ENCODE results near the gene OR7C1.
"Not testable (repeated sequence)": the region's sequence is repeated elsewhere in the genome, so short reads cannot be mapped to it uniquely, and the experiment has no call there.

The OR7C1 gene

DNA sequence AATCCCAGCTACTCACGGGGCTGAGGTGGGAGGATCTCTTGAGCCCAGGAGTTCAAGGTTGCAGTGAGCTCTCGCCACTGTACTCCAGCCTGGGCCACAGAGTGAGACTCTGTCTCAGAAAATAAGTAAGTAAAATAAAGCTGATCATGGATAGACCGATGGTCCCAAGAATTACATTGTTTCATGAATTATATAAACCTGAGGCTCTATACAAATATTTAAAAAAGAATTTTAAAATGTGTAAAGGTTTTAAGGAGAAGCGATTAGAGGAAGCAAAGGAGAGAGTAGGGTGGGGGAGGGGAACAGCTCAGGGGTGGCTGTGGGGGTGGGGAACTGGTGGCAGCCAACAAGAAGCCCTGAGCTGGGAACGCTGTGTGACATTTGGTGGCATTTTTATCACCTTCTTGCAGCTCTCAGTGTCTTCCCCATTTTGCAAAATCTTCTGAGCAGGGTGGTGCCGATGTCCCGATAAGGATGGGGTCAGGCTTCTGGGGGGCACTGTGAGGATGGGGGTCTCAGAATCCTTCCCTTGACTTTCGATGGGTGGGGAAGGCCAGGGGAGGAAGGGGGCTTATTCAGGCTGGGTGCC, 51.5 kb downstream of the OR7C1 start:
- DNase-seq, result not testable (repeated sequence)

DNA sequence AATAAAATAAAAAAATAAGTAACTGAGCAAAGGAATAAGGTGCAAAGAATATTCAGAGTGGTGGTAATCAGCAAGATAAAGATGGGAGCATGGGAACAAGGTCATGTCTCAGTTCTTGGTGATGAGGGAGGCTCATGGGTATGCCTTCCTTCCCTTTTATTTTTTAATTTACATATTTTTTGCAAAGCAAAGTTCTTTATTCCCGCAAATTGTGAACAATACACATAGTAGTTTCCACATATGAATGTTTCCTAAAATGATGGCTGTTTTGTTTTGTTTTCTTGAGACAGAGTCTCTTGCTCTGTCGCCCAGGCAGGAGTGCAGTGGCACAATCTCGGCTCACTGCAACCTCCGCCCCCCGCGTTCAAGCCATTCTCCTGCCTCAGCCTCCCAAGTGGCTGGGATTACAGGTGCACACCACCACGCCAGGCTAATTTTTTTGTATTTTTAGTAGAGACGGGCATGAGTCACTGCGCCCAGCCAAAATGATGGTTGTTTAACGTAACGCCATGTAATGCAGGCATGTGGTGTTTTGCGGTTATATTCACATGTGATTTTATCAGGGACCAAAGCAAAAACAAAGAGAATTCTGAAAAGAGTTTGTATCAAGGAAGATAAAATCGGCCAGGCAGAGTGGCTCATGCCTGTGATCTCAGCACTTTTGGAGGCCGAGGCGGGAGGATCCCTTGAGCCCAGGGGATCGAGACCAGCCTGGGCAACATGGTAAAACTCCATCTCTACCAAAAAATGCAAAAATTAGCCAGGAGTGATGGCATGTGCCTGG, 52.2 kb downstream of the OR7C1 start:
- no peak for DNase-seq

DNA sequence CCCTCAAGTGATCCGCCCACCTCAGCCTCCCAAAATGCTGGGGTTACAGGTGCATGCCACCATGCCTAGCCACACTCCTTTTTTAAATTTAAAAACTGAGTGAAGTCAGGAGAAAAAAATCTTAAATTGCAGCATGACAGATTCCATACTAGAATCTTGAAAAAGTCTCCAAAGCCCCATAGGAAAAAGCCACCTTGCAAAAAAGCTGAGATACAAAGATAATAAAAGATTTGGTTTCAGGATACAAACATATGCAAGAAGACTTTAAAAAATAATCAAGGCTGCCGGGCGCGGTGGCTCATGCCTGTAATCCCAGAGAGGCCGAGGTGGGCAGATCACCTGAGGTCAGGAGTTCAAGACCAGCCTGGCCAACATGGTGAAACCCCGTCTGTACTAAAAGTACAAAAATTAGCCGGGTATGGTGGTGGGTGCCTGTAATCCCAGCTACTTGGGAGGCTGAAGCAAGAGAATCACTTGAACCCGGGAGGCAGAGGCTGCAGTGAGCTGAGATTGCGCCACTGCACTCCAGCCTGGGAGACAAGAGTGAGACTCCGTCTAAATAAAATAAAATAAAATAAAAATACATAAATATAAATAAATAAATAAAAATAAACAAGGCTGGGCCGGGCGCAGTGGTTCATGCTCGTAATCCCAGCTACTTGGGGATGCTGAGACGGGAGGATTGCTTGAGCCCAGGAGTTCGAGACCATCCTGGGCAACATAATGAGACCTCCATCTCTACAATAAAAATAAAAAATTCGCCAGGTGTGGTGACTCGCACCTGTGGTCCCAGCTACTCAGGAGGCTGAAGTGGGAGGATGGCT, 53.1 kb downstream of the OR7C1 start:
- not testable (repeated sequence) for DNase-seq

DNA sequence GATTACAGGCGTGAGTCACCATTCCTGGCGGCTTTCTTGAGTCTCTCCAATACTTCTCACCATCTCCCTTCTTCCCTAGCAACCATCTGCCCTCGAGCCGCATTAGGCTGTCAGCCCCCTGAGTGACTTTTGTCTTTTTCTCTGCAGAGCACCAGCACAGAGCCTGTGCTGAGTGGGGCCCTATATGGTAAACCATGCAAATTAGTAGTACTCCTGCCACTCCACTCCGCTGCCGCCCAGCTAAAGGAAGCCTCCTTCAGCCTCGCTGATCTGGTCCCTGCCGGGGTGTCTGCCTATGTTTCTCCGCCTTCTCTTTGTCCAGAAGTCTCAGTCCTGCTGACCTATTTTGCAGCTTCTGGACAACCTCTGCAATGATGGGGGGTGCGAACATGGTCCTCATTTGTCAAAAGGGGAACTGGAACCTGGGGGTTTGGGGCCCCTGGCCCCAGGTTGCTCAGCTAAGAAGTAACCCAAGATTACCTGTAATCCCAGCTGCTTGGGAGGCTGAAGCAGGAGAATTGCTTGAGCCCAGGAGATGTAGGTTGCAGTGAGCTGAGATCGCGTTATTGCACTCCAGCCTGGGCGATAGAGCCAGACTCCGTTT, 54.3 kb downstream of the OR7C1 start:
- not testable (repeated sequence) for DNase-seq

DNA sequence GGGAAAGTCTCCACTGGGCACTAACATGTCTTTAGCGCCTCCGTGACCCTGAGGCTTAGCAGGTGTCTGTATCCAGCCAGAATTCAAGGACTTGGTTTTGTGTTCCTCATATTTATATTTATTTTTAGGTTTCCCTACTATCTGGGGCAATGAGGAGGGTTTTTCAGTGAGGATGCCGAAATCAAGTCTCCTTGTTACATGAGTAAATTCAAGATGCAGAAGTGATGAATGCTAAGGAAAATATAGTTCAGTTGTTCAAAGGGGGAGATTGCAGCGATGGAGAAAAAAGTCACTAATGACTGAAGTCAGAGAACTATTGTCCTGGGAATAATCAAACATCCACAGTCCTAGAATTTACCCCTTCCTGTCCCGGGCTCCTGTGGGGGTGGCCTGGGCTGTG, 55.8 kb downstream of the OR7C1 start:
- no peak for DNase-seq

DNA sequence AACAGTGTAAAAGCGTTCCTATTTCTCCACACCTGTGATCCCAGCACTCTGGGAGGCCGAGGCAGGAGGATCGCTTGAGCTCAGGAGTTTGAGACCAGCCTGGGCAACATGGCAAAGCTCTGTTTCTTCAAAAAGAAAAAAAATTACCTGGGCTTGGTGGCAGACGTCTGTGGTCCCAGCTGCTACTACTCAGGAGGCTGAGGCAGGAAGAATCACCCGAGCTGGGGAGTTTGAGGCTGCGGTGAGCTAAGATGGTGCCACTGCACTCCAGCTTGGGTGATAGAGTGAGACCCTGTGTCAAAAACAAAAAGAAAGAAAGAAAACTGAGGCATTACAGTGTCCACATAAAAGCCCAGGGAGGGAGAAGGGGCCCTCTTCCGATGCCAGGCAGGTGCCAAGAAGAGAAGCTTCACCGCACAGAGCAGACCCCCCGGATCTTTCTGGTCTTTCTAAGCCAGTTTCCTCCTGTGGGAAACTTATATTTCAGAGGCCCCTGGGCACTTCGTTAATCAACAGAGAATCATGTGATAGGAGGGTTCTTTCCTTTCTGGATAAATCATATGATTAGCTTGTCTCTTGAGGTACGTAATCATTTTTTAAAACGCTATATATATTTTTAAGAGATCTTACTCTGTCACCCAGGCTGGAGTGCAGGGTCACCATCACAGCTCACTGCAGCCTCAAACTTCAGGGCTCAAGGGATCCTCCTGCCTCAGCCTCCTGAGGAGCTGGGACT, 56.7 kb downstream of the OR7C1 start, which contains the start of gene ADGRE2:
ADGRE2 (minus strand) TSS at position 451 of the 736 bp plus-strand sequence. CDS start 1,804 bp downstream, outside the sequence.
- not testable (repeated sequence) for DNase-seq

DNA sequence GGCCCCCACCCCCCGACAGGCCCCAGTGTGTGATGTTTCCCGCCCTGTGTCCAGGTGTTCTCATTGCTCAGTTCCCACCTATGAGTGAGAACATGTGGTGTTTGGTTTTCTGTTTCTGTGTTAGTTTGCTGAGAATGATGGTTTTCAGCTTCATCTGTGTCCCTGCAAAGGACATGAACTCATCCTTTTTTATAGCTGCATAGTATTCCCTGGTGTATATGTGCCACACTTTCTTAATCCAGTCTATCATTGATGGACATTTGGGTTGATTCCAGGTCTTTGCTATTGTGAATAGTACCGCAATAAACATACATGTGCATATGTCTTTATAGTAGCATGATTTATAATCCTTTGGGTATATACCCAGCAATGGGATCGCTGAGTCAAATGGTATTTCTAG, 57.3 kb downstream of the OR7C1 start:
- DNase-seq, result not testable (repeated sequence)

DNA sequence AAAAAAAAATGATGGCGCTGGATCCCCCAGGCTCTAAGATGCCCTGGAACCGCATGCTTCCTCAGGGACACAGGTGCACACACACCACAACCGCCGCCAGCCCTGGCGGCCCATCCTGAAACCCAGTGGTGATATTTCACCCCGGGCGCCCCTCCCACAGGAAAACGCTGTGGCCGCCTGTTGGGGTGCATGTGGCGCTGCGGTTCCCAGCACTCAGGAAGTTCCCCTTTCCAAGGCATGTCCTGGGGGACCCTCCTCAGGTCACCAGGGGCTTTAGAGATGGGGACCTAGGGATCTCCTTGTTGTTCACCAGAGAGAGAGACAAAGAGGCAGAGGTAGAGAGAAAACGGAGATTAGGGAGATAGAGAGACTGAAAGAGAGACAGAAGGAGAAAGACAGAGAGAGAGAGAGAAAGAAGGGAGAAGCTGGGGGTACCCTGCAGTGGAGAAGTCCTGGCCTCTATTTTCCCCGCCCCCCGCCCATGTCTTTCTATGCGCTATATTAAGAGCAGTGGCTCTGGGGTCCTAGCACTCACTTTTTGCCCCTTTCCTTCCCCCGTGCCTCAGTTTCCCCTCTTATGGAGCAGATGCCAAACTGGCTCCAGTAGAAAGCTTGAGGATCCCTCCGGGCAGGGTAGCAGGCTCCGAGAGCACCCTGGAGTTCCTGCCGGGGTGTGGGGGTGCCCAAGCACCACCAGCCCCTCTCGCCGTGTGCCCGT, 59.0 kb downstream of the OR7C1 start:
- DNase-seq, result no peak

DNA sequence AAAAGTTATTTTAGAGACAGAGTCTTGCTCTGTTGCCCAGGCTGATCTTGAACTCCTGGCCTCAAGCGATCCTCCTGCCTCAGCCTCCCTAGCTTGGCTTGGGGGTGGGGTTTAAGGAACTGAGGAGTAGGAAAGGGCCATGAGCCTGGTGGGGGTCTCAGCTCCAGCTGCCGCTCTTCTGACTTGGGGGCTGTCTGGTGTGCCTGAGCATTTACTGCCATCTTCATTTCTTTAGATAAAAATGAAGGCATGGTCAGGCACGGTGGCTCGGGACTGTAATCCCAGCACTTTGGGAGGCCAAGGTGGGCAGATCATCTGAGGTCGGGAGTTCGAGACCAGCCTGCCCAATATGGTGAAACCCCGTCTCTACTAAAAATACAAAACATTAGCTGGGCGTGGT, 59.7 kb downstream of the OR7C1 start:
- DNase-seq, result not testable (repeated sequence)

DNA sequence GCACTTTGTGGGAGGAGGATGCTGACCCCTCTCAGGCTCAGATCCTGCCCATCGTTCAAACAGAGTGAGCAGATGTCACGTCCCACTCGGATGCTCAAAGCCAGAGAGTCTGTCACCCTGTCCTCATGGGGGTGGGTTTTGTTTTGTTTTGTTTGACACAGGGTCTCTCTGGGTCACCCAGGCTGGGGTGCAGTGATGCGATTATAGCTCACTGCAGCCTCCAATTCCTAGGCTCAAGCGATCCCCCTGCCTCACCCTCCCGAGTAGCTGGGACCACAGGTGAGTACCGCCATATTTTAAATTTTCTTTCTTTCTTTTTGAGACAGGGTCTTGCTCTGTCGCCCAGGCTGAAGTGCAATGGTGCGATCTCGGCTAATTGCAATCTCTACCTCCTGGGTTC, 60.6 kb downstream of the OR7C1 start:
- DNase-seq, result no peak

DNA sequence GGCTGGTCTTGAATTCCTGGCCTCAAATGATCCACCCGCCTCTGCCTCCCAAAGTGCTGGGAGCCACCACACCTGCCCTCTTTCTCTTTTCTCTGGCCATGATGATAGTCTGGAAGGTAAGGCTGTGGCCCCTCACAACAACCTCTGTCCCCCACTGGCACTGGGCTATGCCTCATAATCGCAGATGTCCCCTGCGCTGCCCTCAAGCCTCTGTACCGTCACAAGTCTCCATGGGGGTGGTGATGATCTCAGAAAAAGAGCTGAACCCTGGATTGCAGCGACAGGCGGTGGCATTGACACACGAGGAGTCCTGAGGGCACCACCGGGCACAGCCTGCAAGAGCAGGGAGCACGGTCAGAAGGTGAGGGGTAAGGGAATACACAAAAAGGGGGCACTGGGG, 61.3 kb downstream of the OR7C1 start:
- not testable (repeated sequence) for DNase-seq

DNA sequence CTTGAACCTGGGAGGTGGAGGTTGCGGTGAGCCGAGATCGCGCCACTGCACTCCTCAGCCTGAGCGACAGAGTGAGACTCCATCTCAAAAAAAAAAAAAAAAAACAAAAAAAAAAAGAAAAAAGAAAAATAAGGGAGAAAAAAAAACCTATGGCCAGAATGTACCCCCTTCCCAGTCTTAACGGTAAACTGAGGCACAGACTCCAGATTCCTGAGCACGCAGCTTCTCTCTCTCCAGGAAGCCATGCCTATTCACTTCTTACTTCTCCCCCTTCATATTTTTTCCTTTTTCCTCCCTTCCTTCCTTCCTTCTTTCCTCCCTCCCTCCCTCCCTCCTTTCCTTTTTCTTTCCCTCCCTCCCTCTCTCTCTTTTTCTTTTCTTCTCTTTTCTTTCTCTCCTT, 62.0 kb downstream of the OR7C1 start:
- DNase-seq, result no peak

DNA sequence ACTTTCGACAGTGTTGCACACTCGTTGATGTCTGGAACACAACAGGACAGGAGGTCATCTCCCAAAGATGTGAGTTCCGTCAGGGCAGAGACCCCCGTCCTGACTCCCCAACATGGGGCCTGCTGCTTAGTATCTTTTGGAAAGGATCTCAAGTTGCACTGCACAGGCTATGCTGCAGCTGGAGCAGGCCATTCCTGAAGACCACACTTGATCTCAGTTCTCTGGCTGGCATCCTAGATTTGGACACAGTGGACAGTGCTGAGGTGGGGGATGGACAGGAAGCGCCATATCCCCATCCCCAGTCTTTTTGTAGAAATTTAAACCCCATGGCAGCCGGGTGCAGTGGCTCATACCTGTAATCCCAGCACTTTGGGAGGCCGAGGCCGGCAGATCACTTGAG, 62.5 kb downstream of the OR7C1 start:
- DNase-seq, result no peak

DNA sequence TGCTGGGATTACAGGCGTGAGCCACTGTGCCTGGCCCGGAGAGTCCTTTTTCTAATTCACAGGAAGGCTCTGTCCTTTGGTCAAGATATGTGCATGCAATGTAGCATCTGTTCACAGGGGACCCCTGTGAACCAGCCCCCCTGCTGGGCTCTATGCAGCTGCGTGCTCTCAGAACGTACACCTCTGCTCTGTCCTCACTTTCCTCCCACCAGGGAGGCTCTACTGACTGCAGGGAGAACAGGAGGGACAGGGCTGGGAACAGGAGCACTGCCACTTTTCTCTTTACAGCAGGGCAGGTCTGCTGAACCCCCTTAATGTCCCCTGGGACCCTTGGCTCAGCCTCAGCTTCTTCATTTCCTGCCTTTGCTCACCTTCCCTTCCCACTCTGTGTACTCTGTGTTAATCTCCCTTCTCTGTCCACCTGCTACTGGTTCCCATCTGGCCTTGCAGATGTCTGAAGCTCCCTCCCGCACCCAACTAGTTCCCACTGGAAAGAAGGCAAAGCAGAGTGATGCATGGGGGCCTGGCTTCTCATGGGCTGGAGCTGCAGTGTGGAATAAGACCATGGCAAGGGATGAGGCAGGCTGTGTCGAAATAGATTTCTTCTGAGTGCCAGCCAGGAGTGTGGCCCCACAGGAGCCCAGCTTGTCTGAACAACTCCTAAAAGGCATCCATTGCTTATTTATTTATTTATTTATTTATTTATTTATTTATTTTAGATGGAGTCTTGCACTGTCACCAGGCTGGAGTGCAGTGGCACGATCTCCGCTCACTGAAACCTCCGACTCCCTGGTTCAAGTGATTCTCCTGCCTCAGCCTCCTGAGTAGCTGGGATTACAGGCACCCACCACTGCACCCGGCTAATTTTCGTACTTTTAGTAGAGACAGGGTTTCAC, 63.8 kb downstream of the OR7C1 start:
- no peak for DNase-seq

DNA sequence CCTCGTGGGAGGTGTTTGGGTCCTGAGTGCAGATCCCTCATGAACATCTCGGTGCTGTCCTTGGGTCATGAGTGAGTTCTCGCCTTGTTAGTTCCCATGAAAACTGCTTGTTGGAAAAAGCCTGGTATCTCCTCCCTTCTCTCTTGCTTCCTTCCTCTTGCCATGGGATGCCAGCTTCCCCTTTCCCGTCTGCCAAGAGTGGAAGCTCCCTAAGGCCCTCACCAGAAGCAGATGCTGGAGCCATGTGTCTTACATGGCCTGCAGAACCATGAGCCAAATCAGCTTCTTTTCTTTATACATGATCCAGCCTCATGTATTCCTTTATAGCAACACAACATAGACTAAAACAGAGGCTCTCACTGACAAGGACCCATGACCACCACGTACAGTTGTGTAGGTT, 64.8 kb downstream of the OR7C1 start:
- DNase-seq, result no peak

DNA sequence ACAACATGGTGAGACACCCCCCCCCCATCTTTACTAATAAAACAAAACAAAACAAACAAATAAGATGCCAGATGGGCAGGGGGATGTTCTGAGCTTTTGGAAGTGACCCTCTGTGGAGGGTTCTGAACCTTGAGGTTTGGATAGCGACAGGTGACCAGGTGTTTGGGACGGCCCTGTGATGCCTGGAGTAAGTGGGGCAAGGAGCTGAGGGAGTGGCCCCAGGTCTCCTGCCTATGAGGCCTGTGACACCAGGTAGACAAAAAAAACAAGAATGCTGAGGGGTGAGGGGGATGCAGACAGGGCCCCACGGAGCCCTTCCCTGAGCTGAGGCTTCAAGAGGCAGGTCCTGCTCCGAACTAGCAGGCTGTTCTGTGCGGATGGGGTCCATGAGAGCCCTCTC, 65.8 kb downstream of the OR7C1 start:
- no peak for DNase-seq

DNA sequence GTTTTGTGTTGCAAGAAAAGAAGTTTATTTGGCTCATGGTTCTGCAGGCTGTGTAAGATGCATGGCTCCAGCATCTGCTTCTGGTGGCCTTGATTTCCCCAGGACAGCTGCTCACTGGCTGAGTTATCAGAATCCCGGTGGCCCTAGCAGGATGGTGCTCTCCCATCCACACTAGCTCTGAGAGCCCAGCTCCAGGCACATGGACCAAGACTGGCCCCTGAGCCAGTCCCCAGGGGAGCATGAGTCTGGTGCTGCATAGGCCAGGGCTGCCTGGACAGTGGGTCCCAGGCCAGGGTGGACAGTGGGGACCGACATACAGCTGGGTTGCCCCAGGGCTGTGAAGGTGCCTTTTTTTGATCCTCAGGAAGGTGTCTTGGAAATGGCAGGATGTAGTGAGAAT, 67.0 kb downstream of the OR7C1 start:
- no peak for DNase-seq

DNA sequence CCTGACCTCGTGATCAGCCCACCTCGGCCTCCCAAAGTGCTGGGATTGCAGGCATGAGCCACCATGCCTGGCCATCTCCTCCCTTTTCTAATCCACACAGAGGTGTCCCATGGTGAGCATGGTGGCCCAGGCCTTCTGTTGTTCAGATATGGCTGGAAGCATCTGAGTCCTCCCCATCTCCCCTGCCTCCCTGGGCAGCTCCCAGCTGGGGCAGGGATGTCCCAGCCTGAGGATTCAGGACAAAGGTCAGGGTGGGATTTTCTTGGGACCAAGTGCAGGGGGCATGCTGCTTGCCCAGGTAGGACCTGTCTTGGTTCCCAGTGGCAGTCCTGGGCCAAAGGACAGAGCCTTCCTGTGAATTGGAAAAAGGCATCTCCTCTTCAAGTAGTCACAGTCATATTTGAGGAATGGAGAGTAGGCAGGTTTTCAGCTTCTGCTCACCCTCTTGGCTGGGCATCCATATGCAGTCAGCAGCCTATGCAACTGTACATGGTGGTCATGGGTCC, 67.5 kb downstream of the OR7C1 start:
- DNase-seq, result no peak

DNA sequence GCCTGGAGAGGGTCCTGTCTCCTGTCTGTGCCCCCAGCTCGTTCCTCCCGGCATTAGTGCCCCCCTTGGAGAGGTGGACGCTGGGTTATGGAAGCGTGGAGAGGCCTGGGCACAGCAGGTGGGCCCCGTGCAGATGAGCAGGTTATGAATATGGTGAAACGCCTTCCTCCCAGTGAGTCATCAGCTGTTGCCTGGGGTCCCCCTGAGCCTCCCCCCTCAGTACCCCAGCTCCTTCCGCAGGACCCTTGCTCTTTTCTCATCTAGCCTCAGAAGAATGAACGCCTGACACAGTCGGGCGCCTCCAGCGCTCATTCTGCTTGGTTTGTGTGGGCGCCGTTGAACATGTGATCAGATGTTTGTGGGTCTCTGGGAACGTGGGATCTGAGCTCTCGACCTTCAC, 69.1 kb downstream of the OR7C1 start:
- not testable (repeated sequence) for DNase-seq

DNA sequence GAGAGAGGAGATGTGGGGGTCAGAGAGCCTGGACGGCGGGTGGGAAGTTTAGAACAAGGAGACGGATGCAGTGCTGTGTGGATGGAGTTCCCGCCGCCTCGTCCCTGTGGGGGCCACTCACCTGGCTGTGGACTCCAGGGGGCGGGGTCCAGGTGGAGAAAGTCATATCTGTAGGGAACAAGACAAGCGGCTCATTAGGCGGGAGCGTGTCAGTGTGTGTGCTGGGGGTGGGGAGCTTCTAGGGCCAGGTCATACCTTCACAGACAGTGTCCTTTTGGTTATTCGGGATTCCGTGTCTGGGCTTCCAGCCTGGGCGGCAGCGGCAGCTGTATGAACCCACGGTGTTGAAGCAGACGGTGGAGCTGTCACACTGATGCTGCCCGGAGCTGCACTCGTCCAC, 69.6 kb downstream of the OR7C1 start:
- not testable (repeated sequence) for DNase-seq

DNA sequence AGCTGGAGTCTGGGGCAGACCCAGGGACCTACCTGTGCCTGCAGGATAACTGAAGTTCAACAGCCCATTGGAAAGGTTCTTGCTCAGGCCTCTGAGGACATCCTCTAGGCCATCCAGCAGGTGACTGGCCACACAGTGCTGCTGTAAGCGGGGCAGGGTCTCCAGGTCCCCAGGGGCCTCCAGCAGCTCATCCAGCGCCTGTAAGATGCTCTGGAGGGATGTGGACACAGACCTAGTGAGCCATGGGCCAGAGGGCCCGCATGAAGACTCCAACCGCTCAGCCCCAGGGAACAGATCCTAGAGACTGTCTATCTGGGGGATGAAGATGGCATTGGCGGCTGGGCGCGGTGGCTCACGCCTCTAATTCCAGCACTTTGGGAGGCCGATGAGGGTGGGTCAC, 70.6 kb downstream of the OR7C1 start:
- no peak for DNase-seq
